Thymus (tissue), 11 donors: ENCODE measurements around the gene PERCC1. TPM values are rescaled to one million over a fixed set of nuclear protein-coding genes. Genes with fewer than 3 reads are reported as not detected.

Source experiments
- DNase-seq, 9 donors: peaks; one replicate each; pipeline ENCODE4 v3.0.0-alpha.2; 2013; ENCODE audit warnings: low spot score in 9 of 9, low read depth in 6 of 9, missing footprints in 1 of 9
- H3K27ac ChIP-seq, 2 donors: one replicate each; pipeline ENCODE4 v1.5.1; 2013; ENCODE audit warnings: control low read depth in 1 of 2, low read depth in 1 of 2, low read length in 1 of 2, mild to moderate bottlenecking in 1 of 2, moderate library complexity in 1 of 2
- H3K27me3 ChIP-seq, 2 donors: one replicate each; pipeline ENCODE4 v1.5.1; 2013; ENCODE audit warnings: low read length in 1 of 2; ENCODE audit not compliant: control insufficient read depth in 2 of 2, insufficient read depth in 1 of 2
- H3K36me3 ChIP-seq, 2 donors: one replicate each; pipeline ENCODE4 v1.5.1; 2013; ENCODE audit warnings: low read length in 1 of 2, mild to moderate bottlenecking in 1 of 2, moderate library complexity in 1 of 2; ENCODE audit not compliant: control insufficient read depth in 2 of 2, insufficient read depth in 2 of 2
- H3K4me1 ChIP-seq, 2 donors: one replicate each; pipeline ENCODE4 v1.5.1; 2013; ENCODE audit warnings: low read length in 2 of 2; ENCODE audit not compliant: control insufficient read depth in 2 of 2, insufficient read depth in 2 of 2
- H3K4me3 ChIP-seq, 2 donors: one replicate each; pipeline ENCODE4 v1.5.1; 2013; ENCODE audit warnings: low read length in 2 of 2, control low read depth in 1 of 2, mild to moderate bottlenecking in 1 of 2
- H3K9me3 ChIP-seq, 2 donors: one replicate each; pipeline ENCODE4 v1.5.1; 2013; ENCODE audit warnings: low read length in 1 of 2, mild to moderate bottlenecking in 1 of 2; ENCODE audit not compliant: control insufficient read depth in 2 of 2, insufficient read depth in 1 of 2
- WGBS: extraction: QIAGEN DNeasy Blood & Tissue Kit; methylation state at CpG from one replicate; pipeline ENCODE4 v1.1.7; 2013; 5-methylcytosine and 5-hydroxymethylcytosine counted together
- polyA plus RNA-seq: library from polyadenylated mRNA; stranded (reverse); fragments of 200-250 nt; gene quantifications from one replicate; pipeline ENCODE4 v1.2.3, GENCODE V29; 2013
- total RNA-seq: library from RNA; stranded (reverse); fragments of 120-200 nt; gene quantifications from one replicate; pipeline ENCODE4 v1.2.4, GENCODE V29; 2013
- donor health status: healthy.

Gene PERCC1
- total and polyA plus RNA-seq, 2 donors = 0.07 TPM; not detected in 1

DNA sequence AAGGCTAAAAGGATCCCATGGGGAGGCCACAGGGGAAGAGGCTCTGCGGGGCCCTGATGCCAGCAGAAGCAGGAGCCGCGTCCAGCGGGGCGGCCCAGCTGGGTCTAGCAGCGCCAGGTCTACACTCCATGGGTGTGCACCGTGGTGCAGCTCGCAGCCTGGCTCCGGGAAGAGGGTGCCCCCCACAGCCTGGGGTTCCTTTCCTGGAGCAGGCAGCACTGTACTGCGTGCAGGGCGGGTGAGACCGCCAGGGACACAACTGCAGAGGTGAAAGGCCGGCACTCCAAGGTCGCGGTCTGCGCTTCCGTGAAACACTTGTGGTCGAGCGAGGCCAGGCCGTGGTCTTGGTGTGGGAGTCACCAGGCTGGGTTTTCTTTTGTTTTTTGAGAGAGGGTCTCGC, 20.0 kb downstream of the PERCC1 start:
- Histone ChIP-seq H3K4me3 (no peak overlapping the region), H3K9me3 (no peaks in the 10 kb centered on the region), H3K27ac (no peak overlapping the region), H3K27me3 (no peaks in the 10 kb centered on the region), H3K4me1 (no peaks in the 10 kb centered on the region), H3K36me3 (peaks cover 61 to 95% of the 10 kb centered on the region in 2 donors)
- 98% methylated on average over 21 of the region's 21 CpGs for WGBS
- DNase-seq = no peak

- H3K4me1 ChIP-seq = no peaks in the 10 kb centered on the region
- peaks cover 56 to 90% of the 10 kb centered on the region in 2 donors for H3K36me3 ChIP-seq
- H3K27me3 ChIP-seq = no peaks in the 10 kb centered on the region
- no peaks in the 10 kb centered on the region for H3K9me3 ChIP-seq
- WGBS = 98% methylated on average over 34 of the region's 34 CpGs
- H3K4me3 ChIP-seq = no peak overlapping the region
- H3K27ac ChIP-seq = no peak overlapping the region
- no peak for DNase-seq
Measured at GRCh38 chr16:1451702-1452392, 21.0 kb downstream of the PERCC1 start.

GRCh38 chr16:1452530-1452929, 21.7 kb downstream of the PERCC1 start:
- no peak for DNase-seq
- Histone ChIP-seq H3K36me3 (peaks cover 53 to 90% of the 10 kb centered on the region in 2 donors), H3K27me3 (no peaks in the 10 kb centered on the region), H3K27ac (no peak overlapping the region), H3K4me1 (no peaks in the 10 kb centered on the region), H3K9me3 (no peaks in the 10 kb centered on the region), H3K4me3 (no peak overlapping the region)
- WGBS = 97% methylated on average over 20 of the region's 20 CpGs

DNA sequence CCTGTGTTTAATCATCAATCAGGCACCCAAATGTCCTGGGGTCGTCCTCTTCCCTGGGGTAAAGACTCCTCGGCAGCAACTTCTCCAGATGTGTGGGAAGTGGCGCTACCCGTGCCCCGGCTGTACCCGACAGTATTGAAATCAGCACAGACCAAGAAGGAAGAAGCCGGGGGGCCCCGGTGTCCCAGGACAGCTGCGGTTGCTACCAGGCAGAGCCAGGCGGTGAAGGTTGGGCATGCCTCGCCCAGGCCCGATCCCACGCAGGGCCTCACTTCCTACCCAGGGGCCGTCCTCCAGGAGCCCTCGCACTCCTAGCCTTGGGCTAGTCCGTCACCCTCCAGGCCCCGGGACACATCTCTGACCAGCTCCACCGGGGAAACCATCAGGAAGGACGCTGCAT, 22.4 kb downstream of the PERCC1 start:
- Histone ChIP-seq H3K9me3 (no peaks in the 10 kb centered on the region), H3K27me3 (no peaks in the 10 kb centered on the region), H3K4me3 (no peak overlapping the region), H3K4me1 (no peaks in the 10 kb centered on the region), H3K27ac (no peak overlapping the region), H3K36me3 (peaks cover 55 to 89% of the 10 kb centered on the region in 2 donors)
- no peak for DNase-seq
- WGBS = 99% methylated on average over 19 of the region's 19 CpGs

DNA sequence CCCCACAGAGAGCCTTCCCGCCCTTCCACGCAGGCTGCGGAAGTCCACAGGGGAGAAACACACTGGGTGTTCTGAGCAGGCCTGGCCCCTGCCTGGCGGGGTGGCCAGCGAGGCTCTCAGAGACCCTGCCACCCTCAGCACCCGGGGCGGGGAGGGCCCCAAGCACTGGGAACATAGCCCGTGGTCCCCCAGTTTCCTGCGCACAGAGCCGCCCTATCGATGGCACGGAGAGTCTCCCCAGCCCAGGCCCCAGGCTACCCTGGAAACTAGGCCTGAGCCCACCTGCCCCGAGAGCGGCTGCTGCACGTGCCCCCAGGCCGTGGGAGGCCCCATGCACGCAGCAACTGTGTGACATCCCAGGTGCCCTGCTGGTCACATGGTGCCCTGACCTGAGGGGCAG, 23.7 kb downstream of the PERCC1 start:
- no peaks in the 10 kb centered on the region for H3K27me3 ChIP-seq
- H3K4me1 ChIP-seq = no peaks in the 10 kb centered on the region
- WGBS = 93% methylated on average over 17 of the region's 17 CpGs
- no peak overlapping the region for H3K4me3 ChIP-seq
- H3K36me3 ChIP-seq = peaks cover 56 to 85% of the 10 kb centered on the region in 2 donors
- DNase-seq = no peak
- H3K27ac ChIP-seq = no peak overlapping the region
- no peaks in the 10 kb centered on the region for H3K9me3 ChIP-seq

GRCh38 chr16:1455190-1456171, 24.6 kb downstream of the PERCC1 start:
- WGBS = 94% methylated on average over 41 of the region's 41 CpGs

DNA sequence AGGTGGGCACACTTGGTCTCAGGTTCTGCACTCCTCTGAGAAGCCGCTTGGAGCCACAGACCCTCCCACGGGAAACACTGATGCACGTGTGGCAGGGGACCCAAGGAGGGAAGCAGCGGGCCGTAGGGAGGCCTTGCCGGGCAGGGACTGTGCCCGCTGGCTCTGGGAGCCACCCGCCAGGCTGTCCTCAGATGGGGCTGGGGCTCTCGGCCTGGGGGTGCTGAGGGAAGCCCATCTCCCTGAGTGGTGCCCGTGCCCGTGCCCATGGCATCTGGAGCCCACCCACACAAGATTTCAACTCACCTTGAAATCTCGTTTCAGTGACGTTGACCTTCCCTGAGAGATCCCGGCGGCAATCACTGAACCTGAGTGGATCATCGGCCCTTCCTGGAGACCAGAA, 26.1 kb downstream of the PERCC1 start:
- Histone ChIP-seq H3K4me3 (no peak overlapping the region), H3K27ac (no peak overlapping the region), H3K27me3 (no peaks in the 10 kb centered on the region), H3K4me1 (no peaks in the 10 kb centered on the region), H3K36me3 (peaks cover 56 to 88% of the 10 kb centered on the region in 2 donors), H3K9me3 (no peaks in the 10 kb centered on the region)
- DNase-seq = no peak
- 98% methylated on average over 16 of the region's 16 CpGs for WGBS

More at GRCh38 chr16:1455190-1456171, 24.6 kb downstream of the PERCC1 start:
- no peak overlapping the region for H3K27ac ChIP-seq
- H3K27me3 ChIP-seq = no peaks in the 10 kb centered on the region
- DNase-seq = no peak
- H3K4me1 ChIP-seq = no peaks in the 10 kb centered on the region
- no peak overlapping the region for H3K4me3 ChIP-seq
- no peaks in the 10 kb centered on the region for H3K9me3 ChIP-seq
- peaks cover 54 to 84% of the 10 kb centered on the region in 2 donors for H3K36me3 ChIP-seq

- no peaks in the 10 kb centered on the region for H3K9me3 ChIP-seq
- no peaks in the 10 kb centered on the region for H3K4me1 ChIP-seq
- 86% methylated on average over 42 of the region's 42 CpGs for WGBS
- no peak overlapping the region for H3K4me3 ChIP-seq
- no peaks in the 10 kb centered on the region for H3K27me3 ChIP-seq
- peaks cover 56 to 81% of the 10 kb centered on the region in 2 donors for H3K36me3 ChIP-seq
- H3K27ac ChIP-seq = no peak overlapping the region
- DNase-seq = no peak
Measured at GRCh38 chr16:1457489-1458245, 26.8 kb downstream of the PERCC1 start.
